Progenitor cell of endocrine pancreas (in vitro differentiated cells): ENCODE measurements around the gene TBC1D8. TPM values are rescaled to one million over a fixed set of nuclear protein-coding genes. Genes with fewer than 3 reads are reported as not detected.

Source experiments
- DNase-seq: peaks from one replicate; pipeline ENCODE4 v3.0.0; 2021; ENCODE audit warnings: low spot score; ENCODE audit not compliant: unreplicated experiment
- H3K27ac Mint-ChIP-seq: 2 replicates; pipeline ENCODE4 v1.8.0; 2021; ENCODE audit warnings: mild to moderate bottlenecking, moderate library complexity, mixed read lengths
- H3K27me3 Mint-ChIP-seq: 2 replicates; pipeline ENCODE4 v1.8.0; 2021; ENCODE audit warnings: mixed read lengths
- H3K36me3 Mint-ChIP-seq: 2 replicates; pipeline ENCODE4 v1.8.0; 2022; ENCODE audit warnings: mixed read lengths; ENCODE audit not compliant: insufficient read depth
- H3K4me1 Mint-ChIP-seq: 2 replicates; pipeline ENCODE4 v1.8.0; 2021; ENCODE audit warnings: low read depth, mixed read lengths
- H3K4me3 Mint-ChIP-seq: 2 replicates; pipeline ENCODE4 v1.8.0; 2021; ENCODE audit warnings: low read depth, mild to moderate bottlenecking, moderate library complexity, mixed read lengths
- H3K9me3 Mint-ChIP-seq: 2 replicates; pipeline ENCODE4 v1.8.0; 2021; ENCODE audit warnings: low read depth, mixed read lengths
- CTCF ChIP-seq: fragments of 200-600 bp; sonication (generic); IDR thresholded peaks from one replicate; pipeline ENCODE4 v1.5.0; 2021; ENCODE audit warnings: antibody characterized with exemption, mild to moderate bottlenecking; ENCODE audit not compliant: unreplicated experiment
- total RNA-seq: library from RNA; stranded (reverse); gene quantifications from 2 replicates; pipeline ENCODE4 v1.2.1, GENCODE V29; 2021

TBC1D8 gene
- total RNA-seq, 1 donor from 2014 or later, result 34.8 TPM

- no peaks in the 10 kb centered on the region for H3K9me3 Mint-ChIP-seq
- peaks cover 36% of the 10 kb centered on the region for H3K36me3 Mint-ChIP-seq
- H3K27me3 Mint-ChIP-seq, result no peaks in the 10 kb centered on the region
- peaks cover 26% of the 10 kb centered on the region for H3K4me1 Mint-ChIP-seq
- no peak for TF ChIP-seq CTCF
- no peak for DNase-seq
- H3K27ac Mint-ChIP-seq, result peak overlapping the region; percentile 98
- H3K4me3 Mint-ChIP-seq, result peak overlapping the region; percentile 95
Measured at GRCh38 chr2:101002562-101003277, 148.5 kb downstream of the TBC1D8 start.

GRCh38 chr2:101001691-101002561 is 149.3 kb downstream of the TBC1D8 start, which contains the start of gene RPL31:
RPL31 (plus strand) TSS chr2:101002289; CDS start chr2:101002702, 413 bp downstream.
- Mint-ChIP-seq H3K9me3 (no peaks in the 10 kb centered on the region), H3K27ac (peak within 1 kb of the TSS; percentile 98), H3K4me3 (peak within 1 kb of the TSS; percentile 95), H3K36me3 (peaks cover 34% of the 10 kb centered on the region), H3K27me3 (no peaks in the 10 kb centered on the region), H3K4me1 (peaks cover 26% of the 10 kb centered on the region)
- TF ChIP-seq CTCF, result no peak
- peak; percentile 85 for DNase-seq

GRCh38 chr2:100999995-101000394 is 151.2 kb downstream of the TBC1D8 start:
- no peak for DNase-seq
- Mint-ChIP-seq H3K27me3 (no peaks in the 10 kb centered on the region), H3K9me3 (no peaks in the 10 kb centered on the region), H3K4me3 (peak overlapping the region; percentile 22), H3K36me3 (peaks cover 22% of the 10 kb centered on the region), H3K4me1 (peaks cover 25% of the 10 kb centered on the region), H3K27ac (no peak overlapping the region)
- TF ChIP-seq CTCF, result no peak

GRCh38 chr2:100998235-100998573 is 153.0 kb downstream of the TBC1D8 start:
- Mint-ChIP-seq H3K4me3 (no peak overlapping the region), H3K4me1 (peaks cover 8% of the 10 kb centered on the region), H3K27ac (no peak overlapping the region), H3K36me3 (peaks cover 4% of the 10 kb centered on the region), H3K9me3 (no peaks in the 10 kb centered on the region), H3K27me3 (no peaks in the 10 kb centered on the region)
- no peak for TF ChIP-seq CTCF
- no peak for DNase-seq

GRCh38 chr2:100997509-100998234 is 153.5 kb downstream of the TBC1D8 start:
- Mint-ChIP-seq H3K4me1 (peaks cover 5% of the 10 kb centered on the region), H3K36me3 (no peaks in the 10 kb centered on the region), H3K4me3 (no peak overlapping the region), H3K27ac (no peak overlapping the region), H3K9me3 (no peaks in the 10 kb centered on the region), H3K27me3 (no peaks in the 10 kb centered on the region)
- DNase-seq, result no peak
- TF ChIP-seq CTCF, result no peak
